NCI-H128 (cell line): Measurements from ENCODE around the gene SH3TC2.
"Not testable (repeated sequence)": the region's sequence is repeated elsewhere in the genome, so short reads cannot be mapped to it uniquely, and the experiment has no call there.

ENCODE experiments used
- DNase-seq: peaks from one replicate; lab custom pipeline; 2025; ENCODE audit not compliant: unreplicated experiment; lab: John Stamatoyannopoulos, UW

Gene SH3TC2

GRCh38 chr5:149063017-149063687 lies at the start of gene SH3TC2:
Gene SH3TC2, minus strand, starts transcription at chr5:149063062. Its CDS starts 40 bp downstream, at chr5:149063022.
- DNase-seq: no peak

GRCh38 chr5:149110406-149110805 lies 47.5 kb upstream of the SH3TC2 start:
- no peak for DNase-seq

- DNase-seq: no peak
Measured at GRCh38 chr5:149108651-149109280, 45.9 kb upstream of the SH3TC2 start.

GRCh38 chr5:149100331-149100730 lies 37.5 kb upstream of the SH3TC2 start:
- DNase-seq: no peak

GRCh38 chr5:149099920-149100319 lies 37.1 kb upstream of the SH3TC2 start:
- DNase-seq: no peak

GRCh38 chr5:149094996-149095395 lies 32.1 kb upstream of the SH3TC2 start:
- no peak for DNase-seq

GRCh38 chr5:149093625-149094024 lies 30.8 kb upstream of the SH3TC2 start:
- no peak for DNase-seq

- DNase-seq: no peak
Measured at GRCh38 chr5:149089796-149090195, 26.9 kb upstream of the SH3TC2 start.

- DNase-seq: no peak
Measured at GRCh38 chr5:149088686-149089085, 25.8 kb upstream of the SH3TC2 start.

- no peak for DNase-seq
Measured at GRCh38 chr5:149083846-149084245, 21.0 kb upstream of the SH3TC2 start.

- DNase-seq: no peak
Measured at GRCh38 chr5:149082271-149082670, 19.4 kb upstream of the SH3TC2 start.

- no peak for DNase-seq
Measured at GRCh38 chr5:149080294-149080693, 17.4 kb upstream of the SH3TC2 start.

- DNase-seq: no peak
Measured at GRCh38 chr5:149079883-149080282, 17.0 kb upstream of the SH3TC2 start.

GRCh38 chr5:149074071-149074470 lies 11.2 kb upstream of the SH3TC2 start:
- not testable (repeated sequence) for DNase-seq

- no peak for DNase-seq
Measured at GRCh38 chr5:149073213-149073612, 10.4 kb upstream of the SH3TC2 start.

- DNase-seq: no peak
Measured at GRCh38 chr5:149072791-149073190, 9.9 kb upstream of the SH3TC2 start.

GRCh38 chr5:149072376-149072775 lies 9.5 kb upstream of the SH3TC2 start:
- no peak for DNase-seq

GRCh38 chr5:149071756-149072155 lies 8.9 kb upstream of the SH3TC2 start:
- no peak for DNase-seq

- DNase-seq: no peak
Measured at GRCh38 chr5:149071216-149071615, 8.4 kb upstream of the SH3TC2 start.

GRCh38 chr5:149069711-149070110 lies 6.8 kb upstream of the SH3TC2 start:
- DNase-seq: no peak

GRCh38 chr5:149063896-149064478 lies 1.1 kb upstream of the SH3TC2 start:
- no peak for DNase-seq

GRCh38 chr5:149062371-149063016 lies 368 bp downstream of the SH3TC2 start:
- no peak for DNase-seq
